GM10266 (cell line): ENCODE results near the gene PEX16.

ENCODE experiments used
- DNase-seq: peaks from one replicate; pipeline ENCODE4 v3.0.0; 2012; ENCODE audit errors: extremely low spot score
- CTCF ChIP-seq: IDR thresholded peaks from 2 replicates; pipeline ENCODE4 v1.5.1; 2012; ENCODE audit warnings: mild to moderate bottlenecking, low read depth; ENCODE audit not compliant: control insufficient read depth, insufficient read depth; ENCODE audit errors: missing control alignments

Gene PEX16

GRCh38 chr11:45930951-45931570 lies 13.4 kb upstream of the PEX16 start:
- TF ChIP-seq CTCF: no peak
- no peak for DNase-seq

GRCh38 chr11:45930031-45930794 lies 12.5 kb upstream of the PEX16 start:
- TF ChIP-seq CTCF: no peak
- peak; percentile 88 for DNase-seq

- DNase-seq: no peak
- TF ChIP-seq CTCF: no peak
Observed at GRCh38 chr11:45929486-45930030, 11.9 kb upstream of the PEX16 start.

- DNase-seq: peak; percentile 7
- no peak for TF ChIP-seq CTCF
Observed at GRCh38 chr11:45928535-45929215, 11.0 kb upstream of the PEX16 start.

- DNase-seq: peak; percentile 5
- no peak for TF ChIP-seq CTCF
Observed at GRCh38 chr11:45927684-45928413, 10.2 kb upstream of the PEX16 start.

- no peak for TF ChIP-seq CTCF
- DNase-seq: peak; percentile 13
Observed at GRCh38 chr11:45927332-45927683, 9.6 kb upstream of the PEX16 start.
